Endothelial cell of umbilical vein (primary cell): Measurements from ENCODE around the gene SELPLG. TPM values are rescaled to one million over a fixed set of nuclear protein-coding genes. Genes with fewer than 3 reads are reported as not detected.

Source experiments
- BruUV-seq: library from RNA; stranded (reverse); fragments of 400-500 nt; replicated peaks from 2 replicates; lab custom pipeline; 2021; lab: Mats Ljungman, UMichigan
- CTCF ChIA-PET: fragments of 300-600, 350-600 bp; sonication (Branson Sonifier 250); formaldehyde crosslinking; loops from one replicate; lab custom pipeline; 2021; ENCODE audit warnings: antibody characterized with exemption, inconsistent platforms; lab: Charles Lee
- POLR2A ChIA-PET: fragments of 300-600, 350-600 bp; sonication (Branson Sonifier 250); formaldehyde crosslinking; loops from one replicate; lab custom pipeline; 2021; ENCODE audit warnings: antibody characterized with exemption, inconsistent platforms; lab: Charles Lee
- DNase-seq: peaks from one replicate; pipeline ENCODE4 v3.0.0-alpha.2; 2011; ENCODE audit warnings: low read depth, low spot score
- FAIRE-seq: peaks from 2 replicates; lab custom pipeline; 2011; peaks lifted over from hg19 to GRCh38; lab: Jason Lieb, UNC
- H2AFZ ChIP-seq: 2 replicates; pipeline ENCODE4 v1.6.0; 2012; ENCODE audit warnings: low read depth, low read length, control low read depth, inconsistent platforms
- H3K27ac ChIP-seq: 2 replicates; pipeline ENCODE4 v1.5.1; 2011; ENCODE audit warnings: low read depth, mild to moderate bottlenecking, control low read depth, low read length, moderate library complexity; ENCODE audit not compliant: insufficient read depth
- H3K27me3 ChIP-seq, 2 experiments: 2 replicates each; pipeline versions ENCODE4 v1.6.0 to v1.6.1; 2011; ENCODE audit warnings: low read length in 2 of 2, mixed read lengths in 1 of 2; ENCODE audit not compliant: control insufficient read depth in 2 of 2, insufficient read depth in 2 of 2
- H3K36me3 ChIP-seq, 2 experiments: 2 replicates in 1 of 2; 3 replicates in 1 of 2; pipeline ENCODE4 v1.5.1; 2011; ENCODE audit warnings: low read length in 2 of 2, mild to moderate bottlenecking in 1 of 2, moderate library complexity in 1 of 2; ENCODE audit not compliant: control insufficient read depth in 2 of 2, insufficient read depth in 2 of 2; ENCODE audit errors: extremely low read depth in 1 of 2
- H3K4me1 ChIP-seq: 3 replicates; pipeline ENCODE4 v1.5.1; 2011; ENCODE audit warnings: mild to moderate bottlenecking, low read length; ENCODE audit not compliant: control insufficient read depth, insufficient read depth; ENCODE audit errors: extremely low read depth
- H3K4me2 ChIP-seq: 2 replicates; pipeline ENCODE4 v1.6.1; 2011; ENCODE audit warnings: low read length, control low read depth, mixed read lengths; ENCODE audit not compliant: insufficient read depth
- H3K4me3 ChIP-seq, 3 experiments: fragments of 200-600 bp in 1 of 3; sonication (generic), shearing (Covaris generic) in 1 of 3; replicated peaks in 1 of 3; 2 replicates each; pipeline ENCODE4 v1.5.1; 2011 to 2016; ENCODE audit warnings: control low read depth in 3 of 3, low read length in 3 of 3, mild to moderate bottlenecking in 2 of 3, inconsistent platforms in 1 of 3, low read depth in 1 of 3, moderate library complexity in 1 of 3; ENCODE audit not compliant: insufficient read depth in 1 of 3
- H3K79me2 ChIP-seq: 2 replicates; pipeline ENCODE4 v1.6.0; 2012; ENCODE audit warnings: low read length, inconsistent platforms; ENCODE audit not compliant: control insufficient read depth, insufficient read depth
- H3K9ac ChIP-seq: replicated peaks from 2 replicates; pipeline ENCODE3; 2011; ENCODE audit warnings: low read length, control low read depth; ENCODE audit not compliant: insufficient read depth; ENCODE audit errors: extremely low read depth
- H3K9me1 ChIP-seq: replicated peaks from 3 replicates; pipeline ENCODE4 v1.6.0; 2011; ENCODE audit warnings: mild to moderate bottlenecking, low read length; ENCODE audit not compliant: control insufficient read depth, insufficient read depth; ENCODE audit errors: extremely low read depth
- H3K9me3 ChIP-seq: replicated peaks from 2 replicates; pipeline ENCODE4 v1.5.1; 2012; ENCODE audit warnings: low read length, inconsistent platforms; ENCODE audit not compliant: control insufficient read depth, insufficient read depth
- H4K20me1 ChIP-seq: replicated peaks from 2 replicates; pipeline ENCODE3; 2011; ENCODE audit warnings: mild to moderate bottlenecking, low read length; ENCODE audit not compliant: control insufficient read depth, insufficient read depth; ENCODE audit errors: extremely low read depth
- EZH2 ChIP-seq: IDR thresholded peaks from 2 replicates; pipeline ENCODE4 v1.6.1; 2012; ENCODE audit warnings: borderline replicate concordance, low read depth, mild to moderate bottlenecking, moderate library complexity, low read length, inconsistent platforms; ENCODE audit not compliant: severe bottlenecking
- FOS ChIP-seq: IDR thresholded peaks from 2 replicates; pipeline ENCODE4 v1.6.1; 2011; ENCODE audit warnings: mild to moderate bottlenecking, low read length, moderate library complexity, borderline replicate concordance; ENCODE audit not compliant: insufficient read depth
- GATA2 ChIP-seq: IDR thresholded peaks from 2 replicates; pipeline ENCODE4 v1.7.0; 2011; ENCODE audit warnings: low read depth, mild to moderate bottlenecking, moderate library complexity, mixed read lengths, low read length; ENCODE audit not compliant: insufficient read length, insufficient read depth
- JUN ChIP-seq: IDR thresholded peaks from 2 replicates; pipeline ENCODE4 v1.6.1; 2011; ENCODE audit warnings: borderline replicate concordance, low read depth; ENCODE audit not compliant: insufficient read length, insufficient read depth
- MAX ChIP-seq: IDR thresholded peaks from 2 replicates; pipeline ENCODE4 v1.6.1; 2011; ENCODE audit not compliant: insufficient read depth, insufficient read length
- MYC ChIP-seq: IDR thresholded peaks from one replicate; pipeline ENCODE4 v1.6.1; 2011; ENCODE audit warnings: mild to moderate bottlenecking, low read depth, low read length
- POLR2A ChIP-seq: IDR thresholded peaks from 2 replicates; pipeline ENCODE4 v1.6.1; 2012; ENCODE audit warnings: low read depth, mild to moderate bottlenecking, control low read depth, low read length
- POLR2AphosphoS5 ChIP-seq: IDR thresholded peaks from 2 replicates; pipeline ENCODE4 v1.6.1; 2012; ENCODE audit warnings: low read depth, mild to moderate bottlenecking, control low read depth, low read length, moderate library complexity; ENCODE audit not compliant: insufficient read depth
- dilution Hi-C: fragments of 300-500 bp; cut with MboI; formaldehyde crosslinking; loops from one replicate; pipeline ENCODE4 v1.15.0; 2019; ENCODE audit warnings: low sequenced_read_pairs; ENCODE audit not compliant: extremely low pct_ligation_motif_present
- intact Hi-C: fragments of 100-400 bp; cut with micrococcal nuclease; formaldehyde crosslinking; loops from one replicate; pipeline ENCODE4 v1.10.0; 2022
- polyA plus RNA-seq, 4 experiments: library from polyadenylated mRNA; depleted of rRNA in 3 of 4; stranded (reverse) in 3 of 4; unstranded in 1 of 4; fragments of >200 nt; gene quantifications; 2 replicates each; pipeline versions ENCODE4 v1.2.1 to v1.2.3, GENCODE V29; 2011 to 2012; ENCODE audit warnings: missing spikeins in 1 of 4
- total RNA-seq: library from RNA; stranded (reverse); gene quantifications from 2 replicates; pipeline ENCODE4 v1.2.3, GENCODE V29; 2021
- TF ChIP-seq, protein P1 (sequence below), 2 donors: IDR thresholded peaks; 1 replicate in 1 of 2; 2 replicates in 1 of 2; pipeline ENCODE4 v1.5.1; 2011; ENCODE audit warnings: low read length in 2 of 2, mild to moderate bottlenecking in 2 of 2, moderate library complexity in 2 of 2, control low read depth in 1 of 2, inconsistent platforms in 1 of 2, low read depth in 1 of 2; ENCODE audit not compliant: insufficient read depth in 1 of 2; ENCODE audit errors: extremely low read depth in 1 of 2

The SELPLG gene
- total and polyA plus RNA-seq, 2 donors (not counting 3 experiments of a cell fraction or from before 2014, with no cell fraction given), result 1.0 to 1.2 TPM

- FAIRE-seq (no peak), DNase-seq (no peak)
- Histone ChIP-seq H3K4me1 (peaks cover 20% of the 10 kb centered on the region), H3K4me3 (no peak overlapping the region), H3K36me3 (no peaks in the 10 kb centered on the region), H3K9ac (no peak overlapping the region), H4K20me1 (no peaks in the 10 kb centered on the region), H3K9me3 (no peaks in the 10 kb centered on the region), H3K27ac (no peak overlapping the region), H3K79me2 (peaks cover 83% of the 10 kb centered on the region), H3K27me3 (no peaks in the 10 kb centered on the region), H2AFZ (no peak overlapping the region), H3K4me2 (no peak overlapping the region), H3K9me1 (no peaks in the 10 kb centered on the region)
- intact Hi-C loops (no loop called here), dilution Hi-C loops (loop anchor here (25.0 kb wide), 1 partner anchor 169 kb away; no protein-coding TSS in a partner anchor)
- no peak for TF ChIP-seq POLR2AphosphoS5
- no peak for TF ChIP-seq FOS
- TF ChIP-seq MAX, result no peak
- no peak for TF ChIP-seq GATA2
- no peak for TF ChIP-seq MYC
- no peak for TF ChIP-seq JUN
- TF ChIP-seq, protein P1, sequence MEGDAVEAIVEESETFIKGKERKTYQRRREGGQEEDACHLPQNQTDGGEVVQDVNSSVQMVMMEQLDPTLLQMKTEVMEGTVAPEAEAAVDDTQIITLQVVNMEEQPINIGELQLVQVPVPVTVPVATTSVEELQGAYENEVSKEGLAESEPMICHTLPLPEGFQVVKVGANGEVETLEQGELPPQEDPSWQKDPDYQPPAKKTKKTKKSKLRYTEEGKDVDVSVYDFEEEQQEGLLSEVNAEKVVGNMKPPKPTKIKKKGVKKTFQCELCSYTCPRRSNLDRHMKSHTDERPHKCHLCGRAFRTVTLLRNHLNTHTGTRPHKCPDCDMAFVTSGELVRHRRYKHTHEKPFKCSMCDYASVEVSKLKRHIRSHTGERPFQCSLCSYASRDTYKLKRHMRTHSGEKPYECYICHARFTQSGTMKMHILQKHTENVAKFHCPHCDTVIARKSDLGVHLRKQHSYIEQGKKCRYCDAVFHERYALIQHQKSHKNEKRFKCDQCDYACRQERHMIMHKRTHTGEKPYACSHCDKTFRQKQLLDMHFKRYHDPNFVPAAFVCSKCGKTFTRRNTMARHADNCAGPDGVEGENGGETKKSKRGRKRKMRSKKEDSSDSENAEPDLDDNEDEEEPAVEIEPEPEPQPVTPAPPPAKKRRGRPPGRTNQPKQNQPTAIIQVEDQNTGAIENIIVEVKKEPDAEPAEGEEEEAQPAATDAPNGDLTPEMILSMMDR (IDR thresholded peaks at IDR 0.05; ENCODE audit: extremely low read depth in 1 of 2, insufficient read depth in 1 of 2, low read depth in 1 of 2, low read length in 2 of 2), result no peak
- no peak for TF ChIP-seq EZH2
- TF ChIP-seq POLR2A, result no peak
- BruUV-seq, result no TSS peak
- ChIA-PET CTCF (interaction anchor here (0.9 to 9.5 kb wide), 7 partner anchors 11 to 216 kb away, joined by 3 to 173 read pairs (median 6); no protein-coding TSS in a partner anchor), POLR2A (interaction anchor here (0.6 kb wide), 1 partner anchor 8 kb away, joined by 4 read pairs; no protein-coding TSS in a partner anchor)
Measured at GRCh38 chr12:108668063-108668462, 34.4 kb upstream of the SELPLG start.
